Left renal cortex interstitium (tissue), 4 donors: ENCODE data around the gene FLNA. TPM values are rescaled to one million over a fixed set of nuclear protein-coding genes. Genes with fewer than 3 reads are reported as not detected.
"Not testable (repeated sequence)": the region's sequence is repeated elsewhere in the genome, so short reads cannot be mapped to it uniquely, and the experiment has no call there.

Source experiments
- DNase-seq, 4 donors: peaks; one replicate each; pipeline ENCODE4 v3.0.0-alpha.2; 2013; ENCODE audit warnings: low read depth in 4 of 4, low spot score in 2 of 4, missing footprints in 1 of 4
- polyA plus RNA-seq, 4 donors: library from polyadenylated mRNA; unstranded; fragments of 120-200 nt; gene quantifications; one replicate each; pipeline ENCODE4 v1.2.1, GENCODE V29; 2013; ENCODE audit not compliant: insufficient read length in 4 of 4

FLNA gene
- polyA plus RNA-seq, 4 donors = 414 to 641 (median 539) TPM

GRCh38 chrX:154309041-154309775, 65.2 kb downstream of the FLNA start:
- DNase-seq = no peak

GRCh38 chrX:154308108-154308946, 66.1 kb downstream of the FLNA start:
- no peak for DNase-seq

DNA sequence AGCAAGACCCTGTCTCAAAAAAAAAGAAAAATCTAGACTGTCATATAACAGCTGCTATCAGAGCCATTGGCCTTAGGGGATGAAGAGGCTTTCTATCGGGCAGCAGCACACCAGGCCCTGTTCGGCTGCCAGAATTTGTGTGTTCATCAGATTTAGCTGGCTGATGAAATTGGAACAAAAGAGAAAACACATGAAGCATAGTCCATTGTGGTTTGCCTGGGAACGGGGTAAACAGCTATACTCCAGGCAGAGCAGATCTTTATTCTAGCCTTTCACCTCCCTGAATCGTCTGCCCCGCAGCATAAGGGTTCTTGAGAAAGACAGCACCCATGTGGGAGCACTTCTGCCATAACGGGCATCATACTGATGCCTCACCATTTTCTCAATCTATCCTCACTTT, 67.2 kb downstream of the FLNA start:
- DNase-seq = no peak

DNA sequence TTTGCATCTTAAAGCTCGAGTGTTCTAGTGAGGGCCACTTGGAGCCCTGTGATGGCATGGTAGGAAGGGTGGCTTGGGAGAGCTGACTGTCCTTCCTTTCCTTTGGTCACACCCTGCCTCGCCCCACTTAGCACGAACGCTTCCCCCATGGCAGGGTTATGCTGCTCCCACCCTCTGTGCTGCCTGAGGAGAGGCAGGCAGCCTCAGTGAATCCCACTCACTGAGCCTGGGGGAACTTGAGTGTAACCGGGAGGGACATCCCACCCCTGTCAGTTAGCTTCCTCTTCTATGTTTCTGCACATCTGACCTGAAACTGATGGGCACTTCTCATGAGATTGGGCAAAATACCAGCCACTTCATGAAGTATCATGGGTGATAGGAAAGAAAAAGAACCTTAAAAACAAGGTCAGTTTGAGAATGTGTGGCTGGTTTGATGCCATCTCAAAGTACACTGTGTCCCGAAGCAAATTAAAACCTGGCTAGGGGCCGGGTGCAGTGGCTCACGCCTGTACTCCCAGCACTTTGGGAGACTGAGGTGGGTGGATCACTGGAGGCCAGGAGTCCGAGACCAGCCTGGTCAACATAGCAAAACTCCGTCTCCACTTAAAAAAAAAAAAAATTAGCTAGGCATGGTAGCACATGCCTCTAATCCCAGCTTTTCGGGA, 68.8 kb downstream of the FLNA start:
- no peak for DNase-seq

- DNase-seq = no peak
Observed at GRCh38 chrX:154304846-154305245, 69.6 kb downstream of the FLNA start.

- no peak for DNase-seq
Observed at GRCh38 chrX:154303476-154303875, 71.0 kb downstream of the FLNA start.

- not testable (repeated sequence) for DNase-seq
Observed at GRCh38 chrX:154302998-154303397, 71.4 kb downstream of the FLNA start.

DNA sequence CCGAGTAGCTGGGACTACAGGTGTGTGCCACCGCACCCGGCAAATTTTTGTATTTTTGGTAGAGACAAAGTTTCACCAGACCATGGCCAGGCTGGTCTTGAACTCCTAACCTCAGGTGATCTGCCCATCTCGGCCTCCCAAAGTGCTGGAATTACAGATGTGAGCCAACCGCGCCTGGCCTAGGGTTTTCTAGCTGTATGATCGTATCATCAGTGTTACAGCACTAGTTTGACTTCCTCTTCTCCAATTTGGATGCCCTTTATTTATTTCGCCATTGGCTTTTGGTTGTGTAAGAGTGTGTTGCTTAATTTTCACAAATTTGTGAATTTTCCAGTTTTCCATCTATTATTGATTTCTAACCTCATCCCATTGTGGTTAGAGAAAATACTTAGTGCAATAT, 73.6 kb downstream of the FLNA start:
- no peak for DNase-seq

Other genes with a start within 250 kb of the FLNA start
- gene OPN1LW, start 230.4 kb downstream of the FLNA start, polyA plus RNA-seq = not detected
- not detected for gene OPN1MW, start 192.0 kb downstream of the FLNA start, polyA plus RNA-seq
- gene OPN1MW2, start 154.9 kb downstream of the FLNA start, polyA plus RNA-seq = not detected
- not detected for gene OPN1MW3, start 117.1 kb downstream of the FLNA start, polyA plus RNA-seq
- gene TEX28, start 79.5 kb downstream of the FLNA start, polyA plus RNA-seq = not detected
- gene TKTL1, start 78.8 kb downstream of the FLNA start, polyA plus RNA-seq = under 1 TPM; 0.33 to 0.61 (median 0.53) TPM
- gene EMD, start 4.7 kb upstream of the FLNA start, polyA plus RNA-seq = 10 to 100 TPM; 63.4 to 76.3 (median 74.9) TPM
- 1,000 to 10,000 TPM; 3,011 to 4,069 (median 3,093) TPM for gene RPL10, start 23.7 kb upstream of the FLNA start, polyA plus RNA-seq
- 10 to 100 TPM; 13.2 to 14.8 (median 14.7) TPM for gene DNASE1L1, start 34.6 kb upstream of the FLNA start, polyA plus RNA-seq
- gene TAFAZZIN, start 36.9 kb upstream of the FLNA start, polyA plus RNA-seq = 10 to 100 TPM; 26.4 to 51.2 (median 36.5) TPM
- 100 to 1,000 TPM; 142 to 176 (median 157) TPM for gene ATP6AP1, start 54.0 kb upstream of the FLNA start, polyA plus RNA-seq
- gene GDI1, start 62.5 kb upstream of the FLNA start, polyA plus RNA-seq = 100 to 1,000 TPM; 104 to 156 (median 137) TPM
- 10 to 100 TPM; 51.8 to 58.8 (median 57.3) TPM for gene FAM50A, start 69.5 kb upstream of the FLNA start, polyA plus RNA-seq
- 10 to 100 TPM; 34.7 to 66.9 (median 53.3) TPM for gene PLXNA3, start 83.6 kb upstream of the FLNA start, polyA plus RNA-seq
- gene LAGE3, start 104.6 kb upstream of the FLNA start, polyA plus RNA-seq = 10 to 100 TPM; 11.4 to 19.4 (median 13.4) TPM
- gene UBL4A, start 112.0 kb upstream of the FLNA start, polyA plus RNA-seq = 10 to 100 TPM; 26.2 to 39.6 (median 30.1) TPM
- 10 to 100 TPM; 18.3 to 25.0 (median 20.7) TPM for gene SLC10A3, start 116.0 kb upstream of the FLNA start, polyA plus RNA-seq
- gene FAM3A, start 141.6 kb upstream of the FLNA start, polyA plus RNA-seq = 10 to 100 TPM; 34.1 to 47.8 (median 40.2) TPM
- 10 to 100 TPM; 32.4 to 47.8 (median 41.6) TPM for gene G6PD, start 172.2 kb upstream of the FLNA start, polyA plus RNA-seq
- gene IKBKG, start 173.0 kb upstream of the FLNA start, polyA plus RNA-seq = 10 to 100 TPM; 13.9 to 24.2 (median 19.2) TPM
- gene CTAG1A, start 210.5 kb upstream of the FLNA start, polyA plus RNA-seq = not detected
- gene CTAG1B, start 244.6 kb upstream of the FLNA start, polyA plus RNA-seq = not detected